ENCODE results near the gene IL15. TPM values are rescaled to one million over a fixed set of nuclear protein-coding genes. Genes with fewer than 3 reads are reported as not detected.

The IL15 gene
- total RNA-seq, 2 donors from 2014 or later = 3.2 to 4.7 TPM

GRCh38 chr4:141772838-141773237 is 136.5 kb downstream of the IL15 start:
- Mint-ChIP-seq H3K36me3 (ENCODE audit: low read depth) (no peaks in the 10 kb centered on the region), H3K27ac (no peak overlapping the region), H3K27me3 (peaks cover 15% of the 10 kb centered on the region), H3K4me3 (no peak overlapping the region), H3K4me1 (peaks cover 10% of the 10 kb centered on the region)
- no peak for DNase-seq
- ATAC-seq = no peak
- H3K9me3 ChIP-seq (ENCODE audit: control insufficient read depth, low read length, poor library complexity, severe bottlenecking) = no peaks in the 10 kb centered on the region

DNA sequence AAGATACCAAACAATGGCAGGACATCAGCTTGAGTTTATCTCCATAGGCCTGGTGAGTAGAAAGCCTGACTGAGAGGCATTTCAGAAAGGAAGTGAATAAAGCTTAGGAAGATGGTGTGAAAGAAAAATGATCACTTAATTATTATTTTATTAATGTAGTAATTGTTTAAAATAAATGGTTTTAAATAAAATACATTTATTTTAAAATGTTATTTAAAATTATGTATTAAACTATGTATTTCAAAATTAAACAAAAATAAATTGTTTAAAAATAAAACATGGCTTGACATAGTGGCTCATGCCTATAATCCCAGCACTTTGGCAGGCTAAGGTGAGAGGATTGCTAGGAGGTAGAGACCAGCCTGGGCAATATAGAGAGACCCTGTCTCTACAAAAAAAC is 145.8 kb downstream of the IL15 start:
- H3K27ac Mint-ChIP-seq = no peak overlapping the region
- H3K9me3 ChIP-seq (ENCODE audit: control insufficient read depth, low read length, poor library complexity, severe bottlenecking) = no peaks in the 10 kb centered on the region
- no peak overlapping the region for H3K4me3 Mint-ChIP-seq
- DNase-seq = no peak
- H3K4me1 Mint-ChIP-seq = no peaks in the 10 kb centered on the region
- no peaks in the 10 kb centered on the region for H3K27me3 Mint-ChIP-seq
- ATAC-seq = no peak
- H3K36me3 Mint-ChIP-seq (ENCODE audit: low read depth) = no peaks in the 10 kb centered on the region

All from T-helper 17 cell (primary cell).